NCI-H187 treated with DMSO at 0.1 percent for 48 hours (cell line): ENCODE results near the gene KRTAP3-1.

ENCODE experiments used
- DNase-seq: peaks from one replicate; lab custom pipeline; 2025; lab: John Stamatoyannopoulos, UW

The KRTAP3-1 gene

GRCh38 chr17:40978575-40979151, 30.3 kb downstream of the KRTAP3-1 start:
- no peak for DNase-seq

DNA sequence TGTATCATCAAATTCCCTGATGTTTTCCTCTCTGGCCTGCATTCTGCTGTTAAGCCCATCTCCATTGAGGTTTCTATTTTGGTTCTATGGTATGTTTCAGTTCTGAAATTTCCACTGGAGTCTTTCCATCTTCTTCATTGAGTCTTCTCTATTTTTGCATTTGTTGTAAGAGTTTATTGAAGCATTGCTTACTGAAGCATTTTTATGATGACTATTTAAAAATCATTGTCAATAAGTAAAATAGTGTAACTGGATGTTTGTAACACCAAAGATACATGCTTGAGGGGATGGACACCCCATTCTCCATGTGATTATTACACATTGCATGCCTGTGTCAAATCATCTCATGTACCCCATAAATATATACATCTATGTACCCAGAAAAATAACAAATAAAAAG, 33.4 kb downstream of the KRTAP3-1 start:
- DNase-seq, result no peak

DNA sequence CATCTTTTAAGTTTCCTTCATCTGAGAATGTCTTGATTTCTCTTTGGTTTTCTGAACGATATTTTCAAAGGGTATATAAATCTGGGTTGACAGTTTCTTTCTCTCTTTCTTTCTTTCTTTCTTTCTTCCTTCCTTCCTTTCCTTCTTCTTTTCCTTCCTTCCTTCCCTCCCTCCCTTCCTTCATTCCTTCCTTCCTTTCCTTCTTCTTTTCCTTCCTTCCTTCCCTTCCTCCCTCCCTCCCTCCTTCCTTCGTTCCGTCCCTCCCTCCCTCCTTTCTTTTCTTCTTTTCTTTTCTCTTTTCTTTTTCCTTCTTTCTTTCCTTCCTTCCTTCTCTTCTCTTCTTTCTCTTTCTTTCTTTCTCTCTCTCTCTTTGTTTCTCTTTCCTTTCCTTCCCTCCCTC, 34.6 kb downstream of the KRTAP3-1 start:
- no peak for DNase-seq

DNA sequence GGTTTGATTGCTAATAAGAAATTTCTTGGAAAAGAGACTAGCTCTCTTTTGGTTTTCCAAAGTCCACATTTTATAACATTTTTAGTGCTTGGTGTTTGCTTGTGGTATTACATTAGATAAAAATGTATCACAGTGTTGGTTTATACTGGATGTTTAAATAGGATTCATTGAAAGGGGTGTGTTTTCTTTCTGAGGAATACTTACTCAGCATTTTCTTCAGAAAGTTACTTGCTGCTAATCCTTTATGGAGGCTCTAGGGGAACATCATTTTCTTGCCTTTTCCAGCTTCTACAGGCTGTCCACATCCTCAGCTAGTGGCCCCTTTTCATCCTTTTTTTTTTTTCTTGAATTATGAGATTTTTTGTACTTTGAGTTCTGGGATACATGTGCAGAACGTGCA, 41.3 kb downstream of the KRTAP3-1 start:
- no peak for DNase-seq

GRCh38 chr17:40966848-40967247, 42.1 kb downstream of the KRTAP3-1 start, which contains the start of gene KRT39:
Gene KRT39 (minus strand): TSS chr17:40966948. CDS start chr17:40966856, 92 bp downstream.
- DNase-seq, result no peak

DNA sequence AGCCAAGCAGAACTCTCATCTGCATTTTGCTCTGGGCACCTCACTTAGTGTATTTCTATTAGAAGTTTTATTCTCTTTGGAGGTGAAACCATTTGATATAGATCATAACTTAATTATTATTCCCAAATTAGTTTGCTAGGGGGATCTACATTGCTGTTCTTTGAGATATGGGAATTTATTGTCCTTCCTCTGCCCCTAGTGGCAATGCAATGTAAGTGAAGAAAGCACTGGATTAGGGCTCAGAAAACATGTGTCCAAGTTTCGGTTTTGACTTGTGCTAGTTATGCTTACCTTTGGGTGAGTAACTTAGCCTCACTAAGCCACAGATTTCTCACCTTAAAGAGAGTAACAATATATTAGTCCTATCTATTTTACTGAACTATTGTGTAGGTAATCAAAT, 45.1 kb downstream of the KRTAP3-1 start:
- DNase-seq, result no peak

DNA sequence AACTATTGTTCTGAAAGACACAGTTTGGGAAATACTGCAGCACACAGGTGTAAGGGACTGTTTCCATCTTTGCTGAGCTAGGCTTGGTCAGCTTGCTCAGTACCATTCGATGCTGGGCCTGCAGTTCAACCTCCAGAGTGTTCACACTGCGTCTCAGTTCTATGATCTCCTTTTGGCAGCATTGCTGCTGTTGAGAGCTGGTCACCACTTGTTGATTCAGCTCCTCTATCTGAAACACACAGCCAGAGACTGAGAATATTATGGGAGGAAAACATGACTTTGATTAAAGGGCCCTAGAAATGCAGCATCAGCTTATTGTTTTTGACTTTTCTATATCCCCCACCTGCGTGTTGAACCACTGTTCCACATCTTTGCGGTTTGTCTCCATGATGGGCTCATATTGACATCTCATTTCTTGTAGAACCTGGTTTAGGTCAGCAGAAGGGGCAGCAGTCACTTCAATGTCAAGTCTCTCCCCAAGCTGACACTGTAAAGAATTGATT, 46.8 kb downstream of the KRTAP3-1 start:
- no peak for DNase-seq

DNA sequence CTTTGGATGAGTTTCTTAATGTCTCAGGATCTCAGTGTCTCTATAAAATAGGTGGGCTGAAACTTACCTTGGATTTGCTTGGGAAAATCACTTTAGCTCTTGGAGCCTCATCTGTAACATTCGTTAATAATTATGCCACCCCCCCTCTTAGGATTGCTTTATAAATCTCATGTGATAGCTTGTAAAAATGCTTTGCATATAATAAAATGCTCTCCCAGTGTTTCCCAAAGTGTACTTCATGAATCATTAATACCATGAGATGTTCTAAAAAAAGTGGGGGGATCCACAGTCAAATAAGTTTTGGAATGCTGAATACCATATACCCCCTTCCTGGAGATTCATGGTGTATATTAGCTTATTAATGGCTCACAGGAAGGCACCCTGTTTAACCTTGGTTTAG, 47.3 kb downstream of the KRTAP3-1 start:
- no peak for DNase-seq

DNA sequence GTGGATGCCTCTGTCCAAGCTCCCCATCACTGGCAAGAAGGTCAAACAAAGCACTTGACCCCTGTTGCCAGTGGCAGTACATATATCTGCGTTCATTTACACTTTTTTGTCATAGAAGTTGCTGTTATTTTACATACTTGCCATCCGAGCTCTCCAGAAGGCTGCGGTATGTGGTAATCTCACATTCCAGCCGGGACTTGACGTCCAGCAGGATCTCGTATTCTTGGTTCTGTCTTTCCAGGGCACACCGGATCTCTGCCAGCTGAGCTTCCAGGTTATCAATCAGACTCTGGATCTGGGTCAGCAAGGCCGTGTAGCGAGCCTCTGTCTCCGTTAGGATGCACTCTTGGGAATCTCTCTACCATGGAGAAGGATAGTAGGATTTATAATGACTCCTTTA, 48.8 kb downstream of the KRTAP3-1 start:
- no peak for DNase-seq
